ENCODE results near the gene ZFHX3. TPM values are rescaled to one million over a fixed set of nuclear protein-coding genes. Genes with fewer than 3 reads are reported as not detected.
A peak's percentile ranks its signal among the peaks of the same experiment; 100 is the strongest.

ZFHX3 gene
- total and polyA plus RNA-seq, 8 donors = 2.5 to 17.6 (median 9.9) TPM

GRCh38 chr16:72967941-72968340, 80.0 kb downstream of the ZFHX3 start:
- H3K4me3 ChIP-seq = no peak overlapping the region
- no peaks in the 10 kb centered on the region for H3K4me1 ChIP-seq
- no peaks in the 10 kb centered on the region for H3K36me3 ChIP-seq
- H3K9me3 ChIP-seq = no peaks in the 10 kb centered on the region
- intact Hi-C loops (cut with DNase I) = loop anchor here in 1 of 3 donors (10.0 kb wide), 1 partner anchor 77 kb away; the partner anchor contains the start of gene ZFHX3
- H3K27me3 ChIP-seq = no peaks in the 10 kb centered on the region
- ATAC-seq (peak in 1 of 4 donors; percentile 22), DNase-seq (no peak), FAIRE-seq (no peak)
- WGBS, 2 donors = 69 to 71% methylated on average over 5 of the region's 5 CpGs
- no peak overlapping the region for H3K27ac ChIP-seq
- no peak for TF ChIP-seq CTCF (IDR thresholded peaks at IDR 0.05)

- DNase-seq (no peak), FAIRE-seq (no peak), ATAC-seq (no peak)
- no peaks in the 10 kb centered on the region for H3K4me1 ChIP-seq
- H3K27ac ChIP-seq = no peak overlapping the region
- H3K4me3 ChIP-seq = no peak overlapping the region
- no peaks in the 10 kb centered on the region for H3K27me3 ChIP-seq
- no peak for TF ChIP-seq CTCF (IDR thresholded peaks at IDR 0.05)
- 84 to 85% methylated on average over 10 of the region's 10 CpGs for WGBS, 2 donors
- intact Hi-C loops (cut with DNase I) = loop anchor here in 1 of 3 donors (10.0 kb wide), 1 partner anchor 81 kb away; the partner anchor contains the start of gene ZFHX3
- H3K36me3 ChIP-seq = peaks cover 0 to 5% (median 0%) of the 10 kb centered on the region in 3 donors
- no peaks in the 10 kb centered on the region for H3K9me3 ChIP-seq
Measured at GRCh38 chr16:72963533-72964315, 84.2 kb downstream of the ZFHX3 start.

- peaks cover 1 to 7% (median 4%) of the 10 kb centered on the region in 3 donors for H3K36me3 ChIP-seq
- FAIRE-seq (no peak), DNase-seq (no peak), ATAC-seq (no peak)
- no peak overlapping the region for H3K27ac ChIP-seq
- no peak overlapping the region for H3K4me3 ChIP-seq
- H3K9me3 ChIP-seq = no peaks in the 10 kb centered on the region
- intact Hi-C loops (cut with DNase I) = loop anchor here in 1 of 3 donors (10.0 kb wide), 1 partner anchor 82 kb away; the partner anchor contains the start of gene ZFHX3
- no peaks in the 10 kb centered on the region for H3K4me1 ChIP-seq
- no peaks in the 10 kb centered on the region for H3K27me3 ChIP-seq
- TF ChIP-seq CTCF (IDR thresholded peaks at IDR 0.05) = no peak
- WGBS, 2 donors = 92% methylated on average over 8 of the region's 8 CpGs
Measured at GRCh38 chr16:72962347-72962746, 85.6 kb downstream of the ZFHX3 start.

- H3K4me3 ChIP-seq = no peak overlapping the region
- no peaks in the 10 kb centered on the region for H3K4me1 ChIP-seq
- WGBS, 2 donors = 65 to 69% methylated on average over 9 of the region's 9 CpGs
- H3K27ac ChIP-seq = no peak overlapping the region
- DNase-seq = no peak
- TF ChIP-seq CTCF (IDR thresholded peaks at IDR 0.05) = no peak
- no peaks in the 10 kb centered on the region for H3K9me3 ChIP-seq
- no peaks in the 10 kb centered on the region for H3K27me3 ChIP-seq
- no peak for ATAC-seq
- FAIRE-seq = no peak
- peaks cover 2 to 7% (median 5%) of the 10 kb centered on the region in 3 donors for H3K36me3 ChIP-seq
- intact Hi-C loops (cut with DNase I) = loop anchor here in 1 of 3 donors (10.0 kb wide), 1 partner anchor 83 kb away; the partner anchor contains the start of gene ZFHX3
Measured at GRCh38 chr16:72961863-72962262, 86.1 kb downstream of the ZFHX3 start.
